K562 (cell line): ENCODE results near the gene CLTB. TPM values are rescaled to one million over a fixed set of nuclear protein-coding genes. Genes with fewer than 3 reads are reported as not detected.

Experiments used
- DPF2 ChIP-seq: fragments of 450-650 bp; IDR thresholded peaks from 2 replicates; pipeline ENCODE4 v1.6.1; 2016
- GATA2 ChIP-seq: sonication (generic); formaldehyde crosslinking; IDR thresholded peaks from 2 replicates; pipeline ENCODE4 v1.4.0; 2020; ENCODE audit warnings: mild to moderate bottlenecking, missing genetic modification reagents
- KDM5B ChIP-seq: fragments of 200-600 bp; sonication (generic); IDR thresholded peaks from 2 replicates; pipeline ENCODE4 v1.6.1; 2012; ENCODE audit warnings: low read depth, mild to moderate bottlenecking, moderate library complexity, low read length, control low read depth, inconsistent platforms; ENCODE audit not compliant: insufficient replicate concordance
- KHSRP ChIP-seq: fragments of 450-650 bp; IDR thresholded peaks from 2 replicates; pipeline ENCODE4 v1.6.1; 2017
- MEIS2 ChIP-seq: fragments of 450-650 bp; IDR thresholded peaks from 2 replicates; pipeline ENCODE4 v1.6.1; 2014; ENCODE audit warnings: mild to moderate bottlenecking; ENCODE audit not compliant: partially characterized antibody
- MYBL2 ChIP-seq, 2 experiments: fragments of 450-650 bp in 1 of 2; sonication (generic) in 1 of 2; formaldehyde crosslinking in 1 of 2; IDR thresholded peaks; 2 replicates each; pipeline versions ENCODE4 v1.6.1 to v1.8.1; 2017 to 2022; ENCODE audit warnings: borderline replicate concordance in 1 of 2, inconsistent platforms in 1 of 2, low read depth in 1 of 2, mild to moderate bottlenecking in 1 of 2, missing genetic modification reagents in 1 of 2, moderate library complexity in 1 of 2
- REST ChIP-seq, 2 experiments: fragments of 450-650 bp; formaldehyde crosslinking in 1 of 2; IDR thresholded peaks; 2 replicates each; pipeline versions ENCODE4 v1.4.0 to v1.6.1; 2014 to 2020; ENCODE audit warnings: mild to moderate bottlenecking in 2 of 2, borderline replicate concordance in 1 of 2, low read depth in 1 of 2
- RNF2 ChIP-seq: sonication (generic); IDR thresholded peaks from 2 replicates; pipeline ENCODE4 v1.6.1; 2016
- TRIM25 ChIP-seq: fragments of 450-650 bp; IDR thresholded peaks from 2 replicates; pipeline ENCODE4 v1.7.0; 2016; ENCODE audit warnings: borderline replicate concordance
- TRIM28 ChIP-seq: fragments of 450-650 bp; IDR thresholded peaks from 2 replicates; pipeline ENCODE4 v1.6.1; 2017
- XRCC4 ChIP-seq: IDR thresholded peaks from one replicate; pipeline ENCODE4 v1.6.1; 2011; ENCODE audit not compliant: insufficient read depth, insufficient read length; ENCODE audit errors: extremely low read depth
- ZEB2 ChIP-seq: fragments of 450-650 bp; IDR thresholded peaks from 2 replicates; pipeline ENCODE4 v1.6.1; 2016
- ZNF609 ChIP-seq: sonication (generic); formaldehyde crosslinking; IDR thresholded peaks from 2 replicates; pipeline ENCODE4 v1.8.1; 2023; ENCODE audit warnings: missing genetic modification reagents, mild to moderate bottlenecking, borderline replicate concordance
- polyA plus RNA-seq, 8 experiments: library from polyadenylated mRNA; depleted of rRNA in 4 of 8; stranded (reverse) in 5 of 8; unstranded in 3 of 8; fragments of >200 nt; fragmentation: Nextera tagmentation in 2 of 8; fragmentation: Illumina TruSeq in 1 of 8; extraction: Ambion mirVana in 2 of 8; extraction: Trizol in 1 of 8; gene quantifications; 2 replicates each; pipeline versions ENCODE4 v1.2.1 to v1.2.3, GENCODE V29; 2011 to 2014; ENCODE audit warnings: inconsistent platforms in 1 of 8, missing spikeins in 1 of 8
- total RNA-seq, 7 experiments: library from RNA; depleted of rRNA in 6 of 7; stranded (reverse); fragments of >200 nt in 6 of 7; fragmentation: Illumina TruSeq in 2 of 7; extraction: Trizol in 2 of 7; gene quantifications; 2 replicates each; pipeline versions ENCODE4 v1.2.1 to v1.2.3, GENCODE V29; 2011 to 2021; ENCODE audit warnings: low replicate concordance in 1 of 7

CLTB gene
- total and polyA plus RNA-seq, 9 of the 15 experiments (the other 6 are each of a cell fraction or from before 2014, with no cell fraction given) = 1.8 to 117 (median 39.0) TPM

- TF ChIP-seq TRIM25 = no peak
- peak; percentile 12 for TF ChIP-seq KDM5B
- TF ChIP-seq KHSRP = no peak
- TF ChIP-seq RNF2 = no peak
- peak; percentile 28; the same call in 1 of the 2 replicates for TF ChIP-seq DPF2
- TF ChIP-seq ZNF609 (CRISPR knock-in tag) = no peak
- no peak for TF ChIP-seq MEIS2
- no peak for TF ChIP-seq REST (IDR thresholded peaks at IDR 0.05; ENCODE audit: borderline replicate concordance)
- TF ChIP-seq REST (CRISPR knock-in tag; IDR thresholded peaks at IDR 0.05; ENCODE audit: low read depth) = no peak
- TF ChIP-seq ZEB2 = no peak
- no peak for TF ChIP-seq GATA2 (CRISPR knock-in tag)
- TF ChIP-seq TRIM28 = no peak
- TF ChIP-seq XRCC4 = no peak
- no peak for TF ChIP-seq MYBL2 (IDR thresholded peaks at IDR 0.05; ENCODE audit: low read depth)
- no peak for TF ChIP-seq MYBL2 (CRISPR knock-in tag; IDR thresholded peaks at IDR 0.05; ENCODE audit: borderline replicate concordance)
Observed at GRCh38 chr5:176446884-176447590, 30.7 kb upstream of the CLTB start (continued).
